ENCODE measurements around the gene METTL27. TPM values are rescaled to one million over a fixed set of nuclear protein-coding genes. Genes with fewer than 3 reads are reported as not detected.

The METTL27 gene
- total RNA-seq, 4 donors from 2014 or later, result 1.5 to 9.3 (median 2.8) TPM; not detected in 1

DNA sequence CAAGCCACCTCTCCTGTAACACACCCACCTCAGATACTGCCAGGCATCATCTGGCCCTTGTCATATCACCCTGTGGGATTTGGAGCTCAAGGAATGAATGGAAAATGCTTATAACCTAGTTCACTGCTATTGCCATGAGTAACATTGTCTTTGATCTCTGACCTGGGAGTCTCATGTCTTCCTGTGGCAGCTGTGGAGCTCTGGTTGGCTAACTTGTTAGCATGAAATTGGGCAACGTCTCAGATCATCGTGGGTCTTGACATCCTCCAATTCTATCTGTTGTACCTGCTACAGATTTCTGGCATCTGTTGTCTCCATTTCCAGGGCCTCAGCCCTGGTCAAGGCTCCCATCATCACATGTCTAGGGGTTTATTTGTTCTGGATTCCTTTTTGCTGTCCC, 16.5 kb upstream of the METTL27 start:
- TF ChIP-seq POLR2A (IDR thresholded peaks at IDR 0.05) (no peak), CTCF (IDR thresholded peaks at IDR 0.05) (no peak)
- Histone ChIP-seq H3K27ac (no peak overlapping the region), H3K4me1 (no peaks in the 10 kb centered on the region), H3K9me3 (no peaks in the 10 kb centered on the region), H3K4me3 (no peak overlapping the region), H3K27me3 (no peaks in the 10 kb centered on the region), H3K36me3 (no peaks in the 10 kb centered on the region)
- no peak for DNase-seq
- intact Hi-C loops (cut with DNase I; ENCODE audit: low total_unique reads), result loop anchor here (5.0 kb wide), 1 partner anchor 47 kb away; no protein-coding TSS in a partner anchor

GRCh38 chr7:73856941-73857340, 14.6 kb upstream of the METTL27 start:
- no peak overlapping the region for H3K27ac ChIP-seq
- H3K27me3 ChIP-seq, result no peaks in the 10 kb centered on the region
- H3K36me3 ChIP-seq, result no peaks in the 10 kb centered on the region
- no peaks in the 10 kb centered on the region for H3K4me1 ChIP-seq
- H3K4me3 ChIP-seq, result no peak overlapping the region
- no peaks in the 10 kb centered on the region for H3K9me3 ChIP-seq
- intact Hi-C loops (cut with DNase I; ENCODE audit: low total_unique reads), result loop anchor here (5.0 kb wide), 1 partner anchor 45 kb away; no protein-coding TSS in a partner anchor
- TF ChIP-seq CTCF (IDR thresholded peaks at IDR 0.05) (no peak), POLR2A (IDR thresholded peaks at IDR 0.05) (no peak)
- no peak for DNase-seq

DNA sequence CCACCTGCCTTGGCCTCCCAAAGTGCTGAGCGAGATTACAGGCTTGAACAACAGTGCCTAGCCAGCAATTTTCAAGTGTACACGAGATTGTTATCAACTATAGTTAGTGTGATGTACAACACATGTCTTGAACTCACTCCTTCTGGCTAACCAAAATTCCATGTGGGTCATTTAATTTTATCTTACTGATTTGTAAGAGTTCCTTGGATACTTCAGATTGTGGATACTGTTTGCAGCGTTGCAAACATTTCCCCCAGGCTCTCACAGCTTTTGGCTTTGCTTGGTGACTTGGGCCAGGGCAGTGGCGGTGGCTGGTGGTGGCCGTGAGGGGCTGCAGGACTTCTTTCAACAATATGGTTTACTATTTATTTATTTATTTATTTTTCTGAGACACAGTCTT, 10.2 kb upstream of the METTL27 start:
- H3K27ac ChIP-seq, result peak overlapping the region; percentile 86 to 96
- no peak overlapping the region for H3K4me3 ChIP-seq
- H3K4me1 ChIP-seq, result peaks cover 0 to 3% of the 10 kb centered on the region in 2 donors
- no peaks in the 10 kb centered on the region for H3K36me3 ChIP-seq
- H3K9me3 ChIP-seq, result no peaks in the 10 kb centered on the region
- intact Hi-C loops (cut with DNase I; ENCODE audit: low total_unique reads), result no loop called here
- no peaks in the 10 kb centered on the region for H3K27me3 ChIP-seq
- DNase-seq, result no peak
- no peak for TF ChIP-seq POLR2A (IDR thresholded peaks at IDR 0.05)
- TF ChIP-seq CTCF (IDR thresholded peaks at IDR 0.05), result no peak

- Histone ChIP-seq H3K9me3 (no peaks in the 10 kb centered on the region), H3K4me1 (peaks cover 0 to 3% of the 10 kb centered on the region in 2 donors), H3K27ac (peak overlapping the region; percentile 86 to 96), H3K36me3 (no peaks in the 10 kb centered on the region), H3K27me3 (no peaks in the 10 kb centered on the region), H3K4me3 (no peak overlapping the region)
- TF ChIP-seq POLR2A (IDR thresholded peaks at IDR 0.05), result no peak
- peak in 1 of 2 donors; percentile 61 for DNase-seq
- intact Hi-C loops (cut with DNase I; ENCODE audit: low total_unique reads), result no loop called here
Measured at GRCh38 chr7:73851410-73852338, 9.4 kb upstream of the METTL27 start.

GRCh38 chr7:73850781-73851207, 8.5 kb upstream of the METTL27 start:
- H3K36me3 ChIP-seq, result no peaks in the 10 kb centered on the region
- no peak for TF ChIP-seq POLR2A (IDR thresholded peaks at IDR 0.05)
- TF ChIP-seq CTCF (IDR thresholded peaks at IDR 0.05), result no peak
- peak in 1 of 2 donors; percentile 82 for DNase-seq
- no peak overlapping the region for H3K4me3 ChIP-seq
- intact Hi-C loops (cut with DNase I; ENCODE audit: low total_unique reads), result no loop called here
- H3K4me1 ChIP-seq, result peaks cover 0 to 3% of the 10 kb centered on the region in 2 donors
- peak overlapping the region; percentile 86 to 96 for H3K27ac ChIP-seq
- H3K9me3 ChIP-seq, result no peaks in the 10 kb centered on the region
- no peaks in the 10 kb centered on the region for H3K27me3 ChIP-seq

Measured in uterus (tissue), 4 donors.